Sigmoid colon (tissue), 7 donors: ENCODE data around the gene PHC2. TPM values are rescaled to one million over a fixed set of nuclear protein-coding genes. Genes with fewer than 3 reads are reported as not detected.

Experiments
- DNase-seq: peaks from one replicate; pipeline ENCODE4 v3.0.0-alpha.2; 2019
- H3K27ac ChIP-seq, 4 donors: fragments of 200-600 bp; sonication (generic); one replicate each; pipeline ENCODE4 v1.5.1; 2016 to 2019; ENCODE audit warnings: mild to moderate bottlenecking in 1 of 4
- H3K27me3 ChIP-seq, 3 donors: fragments of 200-600 bp; sonication (generic); one replicate each; pipeline ENCODE4 v1.5.1; 2019; ENCODE audit warnings: mild to moderate bottlenecking in 1 of 3
- H3K36me3 ChIP-seq, 4 donors: fragments of 200-600 bp; sonication (generic); one replicate each; pipeline ENCODE4 v1.5.1; 2016 to 2019
- H3K4me1 ChIP-seq, 4 donors: fragments of 200-600 bp; sonication (generic); one replicate each; pipeline ENCODE4 v1.5.1; 2017 to 2019
- H3K4me3 ChIP-seq, 4 donors: fragments of 200-600 bp; sonication (generic); one replicate each; pipeline ENCODE4 v1.5.1; 2017 to 2019; ENCODE audit warnings: mild to moderate bottlenecking in 2 of 4, moderate library complexity in 1 of 4
- H3K9me3 ChIP-seq, 4 donors: fragments of 200-600 bp in 3 of 4; sonication (generic) in 3 of 4; one replicate each; pipeline versions ENCODE4 v1.5.1 to v1.6.1; 2013 to 2019
- CTCF ChIP-seq, 4 experiments: fragments of 450-650 bp in 3 of 4; fragments of 200-600 bp in 1 of 4; IDR thresholded peaks; one replicate each; pipeline ENCODE4 v1.5.1; 2016 to 2019; ENCODE audit warnings: antibody characterized with exemption in 4 of 4, mild to moderate bottlenecking in 3 of 4, moderate library complexity in 2 of 4
- EP300 ChIP-seq, 4 donors: sonication (generic); formaldehyde crosslinking; IDR thresholded peaks; one replicate each; pipeline ENCODE4 v1.6.1; 2017; ENCODE audit warnings: antibody characterized with exemption in 4 of 4
- POLR2A ChIP-seq, 2 donors: fragments of 450-650 bp; IDR thresholded peaks; one replicate each; pipeline ENCODE4 v1.6.1; 2016; ENCODE audit warnings: antibody characterized with exemption in 2 of 2, mild to moderate bottlenecking in 2 of 2, moderate library complexity in 2 of 2
- POLR2AphosphoS5 ChIP-seq, 4 donors: sonication (generic); formaldehyde crosslinking; IDR thresholded peaks; one replicate each; pipeline ENCODE4 v1.6.1; 2017; ENCODE audit warnings: antibody characterized with exemption in 4 of 4
- WGBS, 2 donors: extraction: QIAGEN DNeasy Blood & Tissue Kit; methylation state at CpG; one replicate each; pipeline ENCODE4 v1.1.7; 2013; 5-methylcytosine and 5-hydroxymethylcytosine counted together
- intact Hi-C: fragments of 100-400 bp; cut with DNase I; formaldehyde crosslinking; loops from one replicate; pipeline ENCODE4 v1.15.1; 2023
- polyA plus RNA-seq, 3 donors: library from polyadenylated mRNA; stranded (reverse); fragments of 200-250 nt; gene quantifications; one replicate each; pipeline ENCODE4 v1.2.3, GENCODE V29; 2013
- total RNA-seq, 4 donors: library from RNA; depleted of rRNA; stranded (reverse); fragments of >200 nt; gene quantifications; one replicate each; pipeline ENCODE4 v1.1.0, GENCODE V29; 2016
- donor health status: healthy with polysubstance abuse.
- donor health status: Bipolar disorder and iron deficiency.
- donor health status: healthy.

The PHC2 gene
- total and polyA plus RNA-seq, 7 donors = 56.2 to 199 (median 96.3) TPM

GRCh38 chr1:33317354-33317753 is 113.5 kb downstream of the PHC2 start:
- H3K4me3 ChIP-seq = no peak overlapping the region
- H3K4me1 ChIP-seq = no peaks in the 10 kb centered on the region
- TF ChIP-seq POLR2A (IDR thresholded peaks at IDR 0.05) = no peak
- no peak for TF ChIP-seq EP300 (IDR thresholded peaks at IDR 0.05)
- TF ChIP-seq POLR2AphosphoS5 (IDR thresholded peaks at IDR 0.05) = no peak
- no peak for TF ChIP-seq CTCF (IDR thresholded peaks at IDR 0.05)
- no peak for DNase-seq
- peaks cover 0 to 3% (median under 1%) of the 10 kb centered on the region in 4 donors for H3K36me3 ChIP-seq
- intact Hi-C loops = no loop called here
- 42 to 65% methylated on average over 1 of the region's 1 CpG for WGBS, 2 donors
- no peaks in the 10 kb centered on the region for H3K9me3 ChIP-seq
- no peaks in the 10 kb centered on the region for H3K27me3 ChIP-seq
- no peak overlapping the region for H3K27ac ChIP-seq

GRCh38 chr1:33316601-33317000 is 114.3 kb downstream of the PHC2 start:
- intact Hi-C loops = no loop called here
- no peak overlapping the region for H3K4me3 ChIP-seq
- no peaks in the 10 kb centered on the region for H3K9me3 ChIP-seq
- H3K27me3 ChIP-seq = no peaks in the 10 kb centered on the region
- 74 to 81% methylated on average over 2 of the region's 2 CpGs for WGBS, 2 donors
- DNase-seq = no peak
- H3K27ac ChIP-seq = no peak overlapping the region
- H3K4me1 ChIP-seq = no peaks in the 10 kb centered on the region
- TF ChIP-seq POLR2A (IDR thresholded peaks at IDR 0.05) (no peak), CTCF (IDR thresholded peaks at IDR 0.05) (no peak), POLR2AphosphoS5 (IDR thresholded peaks at IDR 0.05) (no peak)
- H3K36me3 ChIP-seq = no peaks in the 10 kb centered on the region

GRCh38 chr1:33314416-33314815 is 116.5 kb downstream of the PHC2 start:
- Histone ChIP-seq H3K9me3 (no peaks in the 10 kb centered on the region), H3K36me3 (no peaks in the 10 kb centered on the region), H3K4me1 (no peaks in the 10 kb centered on the region), H3K27me3 (no peaks in the 10 kb centered on the region), H3K4me3 (no peak overlapping the region), H3K27ac (no peak overlapping the region)
- TF ChIP-seq POLR2A (IDR thresholded peaks at IDR 0.05) (no peak), POLR2AphosphoS5 (IDR thresholded peaks at IDR 0.05) (no peak)
- intact Hi-C loops = no loop called here
- WGBS, 2 donors = 75 to 85% methylated on average over 9 of the region's 9 CpGs
- DNase-seq = no peak

- WGBS, 2 donors = 68 to 91% methylated on average over 5 of the region's 5 CpGs
- DNase-seq = no peak
Observed at GRCh38 chr1:33312413-33312749, 118.5 kb downstream of the PHC2 start.

GRCh38 chr1:33311706-33312412 is 119.0 kb downstream of the PHC2 start:
- Histone ChIP-seq H3K9me3 (no peaks in the 10 kb centered on the region), H3K4me1 (peaks cover 0 to 5% (median 4%) of the 10 kb centered on the region in 4 donors), H3K27me3 (peaks cover 2 to 4% (median 3%) of the 10 kb centered on the region in 3 donors), H3K36me3 (no peaks in the 10 kb centered on the region), H3K27ac (no peak overlapping the region), H3K4me3 (no peak overlapping the region)
- DNase-seq = no peak
- no peak for TF ChIP-seq CTCF (IDR thresholded peaks at IDR 0.05)
- TF ChIP-seq POLR2AphosphoS5 (IDR thresholded peaks at IDR 0.05) = no peak
- TF ChIP-seq POLR2A (IDR thresholded peaks at IDR 0.05) = no peak
- no peak for TF ChIP-seq EP300 (IDR thresholded peaks at IDR 0.05)
- intact Hi-C loops = no loop called here
- WGBS, 2 donors = 86 to 91% methylated on average over 7 of the region's 7 CpGs

More at GRCh38 chr1:33312413-33312749, 118.5 kb downstream of the PHC2 start:
- no peak overlapping the region for H3K4me3 ChIP-seq
- no peaks in the 10 kb centered on the region for H3K9me3 ChIP-seq
- TF ChIP-seq EP300 (IDR thresholded peaks at IDR 0.05) (no peak), POLR2A (IDR thresholded peaks at IDR 0.05) (no peak), CTCF (IDR thresholded peaks at IDR 0.05) (no peak), POLR2AphosphoS5 (IDR thresholded peaks at IDR 0.05) (no peak)
- H3K27ac ChIP-seq = no peak overlapping the region
- intact Hi-C loops = no loop called here
- no peaks in the 10 kb centered on the region for H3K36me3 ChIP-seq
- H3K27me3 ChIP-seq = no peaks in the 10 kb centered on the region
- H3K4me1 ChIP-seq = no peaks in the 10 kb centered on the region
